HEK293 (cell line): ENCODE results near the gene PIK3C2B.

Experiments used
- ATF2 ChIP-seq: fragments of 450-650 bp; formaldehyde crosslinking; IDR thresholded peaks from 2 replicates; pipeline ENCODE4 v1.5.1; 2016; ENCODE audit warnings: missing biosample characterization, missing genetic modification characterization, low read depth
- CTCF ChIP-seq: fragments of 450-650 bp; formaldehyde crosslinking; IDR thresholded peaks from 2 replicates; pipeline ENCODE4 v1.5.1; 2016; ENCODE audit warnings: missing biosample characterization, missing genetic modification characterization
- KLF8 ChIP-seq: fragments of 450-650 bp; formaldehyde crosslinking; IDR thresholded peaks from 2 replicates; pipeline ENCODE4 v1.5.1; 2016; ENCODE audit warnings: missing biosample characterization, missing genetic modification characterization
- PRDM1 ChIP-seq: fragments of 450-650 bp; formaldehyde crosslinking; IDR thresholded peaks from 2 replicates; pipeline ENCODE4; 2016; ENCODE audit warnings: missing biosample characterization, missing genetic modification characterization
- SCRT1 ChIP-seq: fragments of 450-650 bp; formaldehyde crosslinking; IDR thresholded peaks from 2 replicates; pipeline ENCODE4 v1.5.1; 2016; ENCODE audit warnings: missing biosample characterization, missing genetic modification characterization, borderline replicate concordance
- TRIM28 ChIP-seq: IDR thresholded peaks from 2 replicates; pipeline ENCODE4 v1.6.1; 2011; ENCODE audit warnings: low read length, control low read depth, borderline replicate concordance
- ZBTB8A ChIP-seq: fragments of 450-650 bp; formaldehyde crosslinking; IDR thresholded peaks from 2 replicates; pipeline ENCODE4 v1.5.1; 2016; ENCODE audit warnings: missing biosample characterization, missing genetic modification characterization
- ZNF121 ChIP-seq: fragments of 450-650 bp; formaldehyde crosslinking; IDR thresholded peaks from 2 replicates; pipeline ENCODE4 v1.5.1; 2016; ENCODE audit warnings: missing biosample characterization, missing genetic modification characterization
- ZNF140 ChIP-seq: fragments of 450-650 bp; formaldehyde crosslinking; IDR thresholded peaks from 2 replicates; pipeline ENCODE4 v1.5.1; 2016; ENCODE audit warnings: missing biosample characterization, missing genetic modification characterization
- ZNF24 ChIP-seq: fragments of 450-650 bp; formaldehyde crosslinking; IDR thresholded peaks from 2 replicates; pipeline ENCODE4 v1.5.1; 2016; ENCODE audit warnings: missing biosample characterization, missing genetic modification characterization
- ZNF280D ChIP-seq: fragments of 450-650 bp; formaldehyde crosslinking; IDR thresholded peaks from 2 replicates; pipeline ENCODE4 v1.5.1; 2016; ENCODE audit warnings: missing biosample characterization, missing genetic modification characterization
- ZNF335 ChIP-seq: fragments of 450-650 bp; formaldehyde crosslinking; conservative IDR thresholded peaks from 2 replicates; pipeline ENCODE4 v1.5.1; 2016; ENCODE audit warnings: missing biosample characterization, missing genetic modification characterization
- ZNF639 ChIP-seq: fragments of 450-650 bp; formaldehyde crosslinking; IDR thresholded peaks from 2 replicates; pipeline ENCODE4 v1.5.1; 2016; ENCODE audit warnings: missing biosample characterization, missing genetic modification characterization
- ZNF747 ChIP-seq: fragments of 450-650 bp; formaldehyde crosslinking; IDR thresholded peaks from 2 replicates; pipeline ENCODE4 v1.5.1; 2016; ENCODE audit warnings: missing biosample characterization, missing genetic modification characterization

- TF ChIP-seq ZNF639 (tag by site-specific recombination) (no peak), CTCF (tag by site-specific recombination) (no peak), ZNF747 (no peak), ZBTB8A (no peak), TRIM28 (no peak), ATF2 (no peak), KLF8 (tag by site-specific recombination) (no peak), ZNF280D (no peak), ZNF140 (no peak), PRDM1 (no peak), ZNF24 (no peak), ZNF121 (tag by site-specific recombination) (no peak), ZNF335 (tag by site-specific recombination) (no peak), SCRT1 (tag by site-specific recombination) (no peak)
Observed at GRCh38 chr1:204493984-204494280, 673 bp downstream of the PIK3C2B start.
